ENCODE data around the gene DLAT.

The DLAT gene

GRCh38 chr11:112033902-112034301, 8.7 kb downstream of the DLAT start:
- peaks cover 22% of the 10 kb centered on the region; the same call in 1 of the 2 replicates for H3K36me3 ChIP-seq (ENCODE audit: low read length)

GRCh38 chr11:112037527-112037926, 12.3 kb downstream of the DLAT start:
- H3K36me3 ChIP-seq (ENCODE audit: low read length): peaks cover 34% of the 10 kb centered on the region
- no peak overlapping the region for H3K4me3 ChIP-seq (ENCODE audit: insufficient read depth, low read length, poor library complexity, severe bottlenecking)
- no peaks in the 10 kb centered on the region for H3K27me3 ChIP-seq (ENCODE audit: low read length)
- no peak overlapping the region for H3K4me2 ChIP-seq (ENCODE audit: low read depth, low read length, poor library complexity, severe bottlenecking)
- no peak for TF ChIP-seq EZH2phosphoT487 (conservative IDR thresholded peaks at IDR 0.05; ENCODE audit: low read length)
- TF ChIP-seq CTCF (IDR thresholded peaks at IDR 0.05; ENCODE audit: insufficient read depth, low read length, poor library complexity, severe bottlenecking): no peak
- no peak overlapping the region for H2AFZ ChIP-seq (ENCODE audit: low read depth, low read length, severe bottlenecking)
- no peak overlapping the region for H3K9ac ChIP-seq (ENCODE audit: low read length)
- no peaks in the 10 kb centered on the region for H3K79me2 ChIP-seq (ENCODE audit: insufficient read depth, low read length)
- H3F3A ChIP-seq (ENCODE audit: insufficient read depth): 0 out of 2 replicates have a peak, but pooled peaks cover 4% of the 10 kb centered on the region
- H3K9me3 ChIP-seq (ENCODE audit: insufficient read depth, low read length): no peaks in the 10 kb centered on the region
- no peaks in the 10 kb centered on the region for H4K20me1 ChIP-seq (ENCODE audit: low read depth, low read length)
- H3K27ac ChIP-seq (ENCODE audit: low read depth, low read length): no peak overlapping the region
- H3K9me2 ChIP-seq (replicated peaks; ENCODE audit: insufficient read depth, low read length): no peaks in the 10 kb centered on the region

More at GRCh38 chr11:112033902-112034301, 8.7 kb downstream of the DLAT start:
- Histone ChIP-seq H3K9me3 (ENCODE audit: insufficient read depth, low read length) (no peaks in the 10 kb centered on the region), H3K27ac (ENCODE audit: low read depth, low read length) (no peak overlapping the region), H2AFZ (ENCODE audit: low read depth, low read length, severe bottlenecking) (no peak overlapping the region), H3K4me3 (ENCODE audit: insufficient read depth, low read length, poor library complexity, severe bottlenecking) (no peak overlapping the region), H3K9me2 (replicated peaks; ENCODE audit: insufficient read depth, low read length) (no peaks in the 10 kb centered on the region), H3K4me2 (ENCODE audit: low read depth, low read length, poor library complexity, severe bottlenecking) (no peak overlapping the region), H3F3A (ENCODE audit: insufficient read depth) (no peaks in the 10 kb centered on the region), H3K9ac (ENCODE audit: low read length) (no peak overlapping the region), H3K27me3 (ENCODE audit: low read length) (no peaks in the 10 kb centered on the region), H4K20me1 (ENCODE audit: low read depth, low read length) (no peaks in the 10 kb centered on the region), H3K79me2 (ENCODE audit: insufficient read depth, low read length) (no peaks in the 10 kb centered on the region)
- no peak for TF ChIP-seq CTCF (IDR thresholded peaks at IDR 0.05; ENCODE audit: insufficient read depth, low read length, poor library complexity, severe bottlenecking)

GRCh38 chr11:112042161-112042960, 17.2 kb downstream of the DLAT start:
- TF ChIP-seq CTCF (IDR thresholded peaks at IDR 0.05; ENCODE audit: insufficient read depth, low read length, poor library complexity, severe bottlenecking) (no peak), EZH2phosphoT487 (conservative IDR thresholded peaks at IDR 0.05; ENCODE audit: low read length) (no peak)
- no peak overlapping the region for H3K4me2 ChIP-seq (ENCODE audit: low read depth, low read length, poor library complexity, severe bottlenecking)
- no peak overlapping the region for H2AFZ ChIP-seq (ENCODE audit: low read depth, low read length, severe bottlenecking)
- peaks cover 50% of the 10 kb centered on the region for H3K36me3 ChIP-seq (ENCODE audit: low read length)
- no peak overlapping the region for H3K27ac ChIP-seq (ENCODE audit: low read depth, low read length)
- H4K20me1 ChIP-seq (ENCODE audit: low read depth, low read length): no peaks in the 10 kb centered on the region
- no peaks in the 10 kb centered on the region for H3K9me3 ChIP-seq (ENCODE audit: insufficient read depth, low read length)
- no peaks in the 10 kb centered on the region for H3K27me3 ChIP-seq (ENCODE audit: low read length)
- no peak overlapping the region for H3K4me3 ChIP-seq (ENCODE audit: insufficient read depth, low read length, poor library complexity, severe bottlenecking)
- H3F3A ChIP-seq (ENCODE audit: insufficient read depth): 0 out of 2 replicates have a peak, but pooled peaks cover 4% of the 10 kb centered on the region
- H3K9me2 ChIP-seq (replicated peaks; ENCODE audit: insufficient read depth, low read length): no peaks in the 10 kb centered on the region
- no peak overlapping the region for H3K9ac ChIP-seq (ENCODE audit: low read length)
- H3K79me2 ChIP-seq (ENCODE audit: insufficient read depth, low read length): no peaks in the 10 kb centered on the region
